HEK293T (cell line): ENCODE results near the gene MINDY4.

ENCODE experiments used
- CTCF ChIA-PET: fragments of 350-600 bp; formaldehyde crosslinking; extraction: SDS; loops from one replicate; lab custom pipeline; 2021; ENCODE audit warnings: antibody characterized with exemption, inconsistent platforms; lab: Yijun Ruan, JAX
- POLR2A ChIA-PET: fragments of 350-600 bp; formaldehyde crosslinking; extraction: SDS; loops from one replicate; lab custom pipeline; 2020; ENCODE audit warnings: antibody characterized with exemption, inconsistent platforms; lab: Yijun Ruan, JAX
- DNase-seq: peaks from one replicate; pipeline ENCODE4 v3.0.0; 2012; ENCODE audit warnings: mixed read lengths; ENCODE audit errors: extremely low spot score
- ARNT ChIP-seq: fragments of 450-650 bp; IDR thresholded peaks from 2 replicates; pipeline ENCODE4 v1.6.1; 2017; ENCODE audit warnings: mild to moderate bottlenecking
- BHLHE40 ChIP-seq: fragments of 450-650 bp; IDR thresholded peaks from 2 replicates; pipeline ENCODE4 v1.6.1; 2016; ENCODE audit warnings: mild to moderate bottlenecking, moderate library complexity, borderline replicate concordance
- CTBP1 ChIP-seq: fragments of 450-650 bp; IDR thresholded peaks from 2 replicates; pipeline ENCODE4 v1.6.1; 2016; ENCODE audit warnings: borderline replicate concordance
- ELF4 ChIP-seq: fragments of 450-650 bp; IDR thresholded peaks from 2 replicates; pipeline ENCODE4 v1.6.1; 2017; ENCODE audit warnings: antibody characterized with exemption
- FOXA1 ChIP-seq: fragments of 450-650 bp; IDR thresholded peaks from 2 replicates; pipeline ENCODE4 v1.6.1; 2016; ENCODE audit warnings: mild to moderate bottlenecking
- FOXK2 ChIP-seq: fragments of 450-650 bp; IDR thresholded peaks from 2 replicates; pipeline ENCODE4 v1.6.1; 2016; ENCODE audit warnings: mild to moderate bottlenecking
- FOXM1 ChIP-seq: fragments of 450-650 bp; IDR thresholded peaks from 2 replicates; pipeline ENCODE4 v1.6.1; 2017; ENCODE audit warnings: mild to moderate bottlenecking, borderline replicate concordance
- HDGF ChIP-seq: fragments of 450-650 bp; IDR thresholded peaks from 2 replicates; pipeline ENCODE4 v1.6.1; 2017; ENCODE audit warnings: antibody characterized with exemption, borderline replicate concordance
- L3MBTL2 ChIP-seq: fragments of 450-650 bp; conservative IDR thresholded peaks from 2 replicates; pipeline ENCODE4 v1.6.1; 2016; ENCODE audit warnings: mild to moderate bottlenecking
- LEF1 ChIP-seq: fragments of 450-650 bp; IDR thresholded peaks from 2 replicates; pipeline ENCODE4 v1.6.1; 2017; ENCODE audit warnings: mild to moderate bottlenecking, borderline replicate concordance
- NFRKB ChIP-seq: fragments of 450-650 bp; IDR thresholded peaks from 2 replicates; pipeline ENCODE4 v1.6.1; 2016; ENCODE audit warnings: mild to moderate bottlenecking, moderate library complexity
- SP1 ChIP-seq: fragments of 450-650 bp; IDR thresholded peaks from 2 replicates; pipeline ENCODE4 v1.6.1; 2017
- SUZ12 ChIP-seq: fragments of 450-650 bp; IDR thresholded peaks from 2 replicates; pipeline ENCODE4 v1.6.1; 2016; ENCODE audit warnings: mild to moderate bottlenecking
- TARDBP ChIP-seq: fragments of 450-650 bp; IDR thresholded peaks from 2 replicates; pipeline ENCODE4 v1.6.1; 2016
- ZNF384 ChIP-seq: fragments of 450-650 bp; IDR thresholded peaks from 2 replicates; pipeline ENCODE4 v1.6.1; 2016
- TF ChIP-seq, protein P1 (sequence below): fragments of 450-650 bp; IDR thresholded peaks from 2 replicates; pipeline ENCODE4 v1.6.1; 2016

MINDY4 gene

DNA sequence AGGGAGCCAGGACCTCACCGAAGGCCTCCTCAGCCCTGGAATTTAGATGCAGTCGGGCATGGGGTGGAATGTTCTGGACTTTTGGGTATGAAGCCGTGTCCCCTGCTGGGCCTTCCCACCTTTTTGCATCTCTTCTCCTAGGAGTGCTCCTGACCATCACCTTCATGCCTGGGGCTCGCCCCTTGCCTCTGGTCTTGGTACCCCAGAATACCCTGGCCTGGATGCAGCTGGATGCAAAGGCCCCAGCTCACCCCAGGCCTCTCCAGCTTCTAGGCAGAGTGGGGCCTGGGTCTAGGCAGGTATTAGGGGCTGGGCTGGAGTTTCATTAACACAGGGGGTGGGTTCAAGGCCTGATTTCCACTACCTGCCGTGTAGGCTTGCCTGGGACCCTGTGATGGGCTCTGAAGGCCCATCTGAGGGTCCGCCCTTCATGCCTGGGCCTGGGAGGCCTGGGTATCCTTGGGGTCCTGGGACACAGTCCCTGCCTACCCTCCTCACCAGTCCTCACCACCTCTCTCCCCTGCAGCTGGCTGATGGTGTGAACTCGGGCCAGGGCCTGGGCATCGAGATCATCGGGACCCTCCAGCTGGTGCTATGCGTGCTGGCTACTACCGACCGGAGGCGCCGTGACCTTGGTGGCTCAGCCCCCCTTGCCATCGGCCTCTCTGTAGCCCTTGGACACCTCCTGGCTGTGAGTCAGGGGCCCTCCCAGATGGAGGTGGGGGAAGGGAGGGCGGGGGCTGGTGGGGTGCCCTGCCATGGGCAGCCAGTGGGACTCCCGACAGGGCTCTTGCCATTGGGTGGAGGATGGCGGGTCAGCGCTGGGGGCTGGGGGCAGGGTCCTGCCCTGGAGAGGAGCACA is 150.6 kb downstream of the MINDY4 start:
- ChIA-PET CTCF (no interaction called here), POLR2A (no interaction called here)
- DNase-seq, result no peak
- no peak for TF ChIP-seq FOXM1
- no peak for TF ChIP-seq SP1
- no peak for TF ChIP-seq BHLHE40
- no peak for TF ChIP-seq TARDBP
- TF ChIP-seq FOXA1, result no peak
- TF ChIP-seq ZNF384, result no peak
- TF ChIP-seq FOXK2, result no peak
- no peak for TF ChIP-seq ARNT
- TF ChIP-seq SUZ12, result no peak
- TF ChIP-seq CTBP1, result no peak

DNA sequence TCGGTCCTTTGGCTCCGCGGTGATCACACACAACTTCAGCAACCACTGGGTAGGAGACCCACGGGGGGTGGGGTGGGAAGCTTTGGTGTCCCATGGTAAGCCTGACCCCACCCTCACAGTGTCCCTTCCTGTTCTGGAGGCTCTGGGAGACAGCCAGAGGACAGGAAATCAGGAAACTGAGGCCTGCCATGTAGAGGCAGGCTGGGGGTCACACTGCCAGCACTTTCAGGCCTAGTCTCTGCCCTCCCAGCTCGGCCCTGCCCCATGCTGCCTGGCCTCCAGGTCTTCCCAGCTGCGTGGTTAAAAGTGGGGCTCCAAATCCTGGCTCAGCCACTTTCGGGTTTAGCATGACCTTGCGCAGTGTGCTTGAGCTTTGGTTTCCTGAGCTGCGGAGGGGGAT is 151.4 kb downstream of the MINDY4 start:
- ChIA-PET POLR2A (no interaction called here), CTCF (no interaction called here)
- no peak for DNase-seq
- TF ChIP-seq LEF1 (no peak), BHLHE40 (no peak), NFRKB (no peak), CTBP1 (no peak), FOXA1 (no peak), TARDBP (no peak), FOXK2 (no peak), L3MBTL2 (no peak), ZNF384 (no peak), FOXM1 (no peak), SUZ12 (no peak), SP1 (no peak), ARNT (no peak), ELF4 (no peak), HDGF (no peak)
- TF ChIP-seq, protein P1, sequence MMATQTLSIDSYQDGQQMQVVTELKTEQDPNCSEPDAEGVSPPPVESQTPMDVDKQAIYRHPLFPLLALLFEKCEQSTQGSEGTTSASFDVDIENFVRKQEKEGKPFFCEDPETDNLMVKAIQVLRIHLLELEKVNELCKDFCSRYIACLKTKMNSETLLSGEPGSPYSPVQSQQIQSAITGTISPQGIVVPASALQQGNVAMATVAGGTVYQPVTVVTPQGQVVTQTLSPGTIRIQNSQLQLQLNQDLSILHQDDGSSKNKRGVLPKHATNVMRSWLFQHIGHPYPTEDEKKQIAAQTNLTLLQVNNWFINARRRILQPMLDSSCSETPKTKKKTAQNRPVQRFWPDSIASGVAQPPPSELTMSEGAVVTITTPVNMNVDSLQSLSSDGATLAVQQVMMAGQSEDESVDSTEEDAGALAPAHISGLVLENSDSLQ, result no peak

DNA sequence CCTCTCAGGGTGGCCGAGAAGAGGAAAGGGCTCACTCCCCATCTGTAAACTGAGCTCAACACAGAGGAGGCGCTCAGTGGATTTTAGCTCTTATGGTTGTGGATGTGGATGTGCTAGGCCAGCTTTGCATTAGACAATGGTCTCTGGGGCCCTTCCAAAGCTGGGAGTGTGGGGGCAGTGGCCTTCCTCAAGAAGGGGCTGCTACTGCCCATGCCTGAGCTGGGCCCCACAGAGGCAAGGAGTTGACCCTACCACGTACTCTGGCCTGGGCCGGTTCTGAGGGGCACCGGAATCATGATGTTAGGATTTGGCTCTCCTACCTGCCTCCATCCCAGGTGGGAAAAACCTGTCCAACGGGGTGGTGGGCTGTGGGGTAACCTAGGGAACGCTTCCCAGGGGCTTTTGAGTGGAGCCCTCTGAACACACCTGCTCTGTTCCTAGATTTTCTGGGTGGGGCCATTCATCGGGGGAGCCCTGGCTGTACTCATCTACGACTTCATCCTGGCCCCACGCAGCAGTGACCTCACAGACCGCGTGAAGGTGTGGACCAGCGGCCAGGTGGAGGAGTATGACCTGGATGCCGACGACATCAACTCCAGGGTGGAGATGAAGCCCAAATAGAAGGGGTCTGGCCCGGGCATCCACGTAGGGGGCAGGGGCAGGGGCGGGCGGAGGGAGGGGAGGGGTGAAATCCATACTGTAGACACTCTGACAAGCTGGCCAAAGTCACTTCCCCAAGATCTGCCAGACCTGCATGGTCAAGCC is 152.0 kb downstream of the MINDY4 start:
- no peak for DNase-seq
- ChIA-PET POLR2A (no interaction called here), CTCF (no interaction called here)
- no peak for TF ChIP-seq NFRKB
- no peak for TF ChIP-seq FOXM1
- no peak for TF ChIP-seq ARNT
- TF ChIP-seq LEF1, result no peak
- TF ChIP-seq SUZ12, result no peak
- TF ChIP-seq FOXK2, result no peak
- no peak for TF ChIP-seq CTBP1
- no peak for TF ChIP-seq HDGF
- TF ChIP-seq SP1, result no peak
- TF ChIP-seq FOXA1, result no peak
- TF ChIP-seq, protein P1, result no peak

DNA sequence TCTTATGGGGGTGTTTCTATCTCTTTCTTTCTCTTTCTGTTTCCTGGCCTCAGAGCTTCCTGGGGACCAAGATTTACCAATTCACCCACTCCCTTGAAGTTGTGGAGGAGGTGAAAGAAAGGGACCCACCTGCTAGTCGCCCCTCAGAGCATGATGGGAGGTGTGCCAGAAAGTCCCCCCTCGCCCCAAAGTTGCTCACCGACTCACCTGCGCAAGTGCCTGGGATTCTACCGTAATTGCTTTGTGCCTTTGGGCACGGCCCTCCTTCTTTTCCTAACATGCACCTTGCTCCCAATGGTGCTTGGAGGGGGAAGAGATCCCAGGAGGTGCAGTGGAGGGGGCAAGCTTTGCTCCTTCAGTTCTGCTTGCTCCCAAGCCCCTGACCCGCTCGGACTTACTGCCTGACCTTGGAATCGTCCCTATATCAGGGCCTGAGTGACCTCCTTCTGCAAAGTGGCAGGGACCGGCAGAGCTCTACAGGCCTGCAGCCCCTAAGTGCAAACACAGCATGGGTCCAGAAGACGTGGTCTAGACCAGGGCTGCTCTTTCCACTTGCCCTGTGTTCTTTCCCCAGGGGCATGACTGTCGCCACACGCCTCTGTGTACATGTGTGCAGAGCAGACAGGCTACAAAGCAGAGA is 152.7 kb downstream of the MINDY4 start:
- TF ChIP-seq, protein P1, result no peak
- TF ChIP-seq FOXA1, result no peak
- no peak for DNase-seq
- ChIA-PET POLR2A (no interaction called here), CTCF (interaction anchor here (0.6 to 1.1 kb wide), 2 partner anchors 51 to 923 kb away, joined by 3 read pairs; no protein-coding TSS in a partner anchor)

DNA sequence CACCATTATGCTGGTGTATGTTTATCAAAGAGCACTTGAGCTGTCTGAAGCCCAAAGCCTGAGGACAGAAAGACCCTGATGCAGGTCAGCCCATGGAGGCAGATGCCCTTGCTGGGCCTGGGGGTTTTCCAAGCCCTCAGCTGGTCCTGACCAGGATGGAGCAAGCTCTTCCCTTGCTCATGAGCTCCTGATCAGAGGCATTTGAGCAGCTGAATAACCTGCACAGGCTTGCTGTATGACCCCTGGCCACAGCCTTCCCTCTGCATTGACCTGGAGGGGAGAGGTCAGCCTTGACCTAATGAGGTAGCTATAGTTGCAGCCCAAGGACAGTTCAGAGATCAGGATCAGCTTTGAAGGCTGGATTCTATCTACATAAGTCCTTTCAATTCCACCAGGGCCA is 153.4 kb downstream of the MINDY4 start:
- DNase-seq, result no peak
- ChIA-PET CTCF (interaction anchor here (0.6 to 1.1 kb wide), 2 partner anchors 50 to 922 kb away, joined by 3 read pairs; no protein-coding TSS in a partner anchor), POLR2A (interaction anchor here (0.8 kb wide), 1 partner anchor 8 kb away, joined by 3 read pairs; no protein-coding TSS in a partner anchor)
- TF ChIP-seq ARNT, result no peak
- TF ChIP-seq FOXK2, result no peak
- TF ChIP-seq BHLHE40, result no peak
- no peak for TF ChIP-seq L3MBTL2
- TF ChIP-seq SP1, result no peak
- TF ChIP-seq FOXA1, result no peak
- TF ChIP-seq, protein P1, result no peak
- TF ChIP-seq FOXM1, result no peak
- no peak for TF ChIP-seq CTBP1
- no peak for TF ChIP-seq NFRKB
